ENCODE data around the gene PZP.
"Not testable (repeated sequence)": the region's sequence is repeated elsewhere in the genome, so short reads cannot be mapped to it uniquely, and the experiment has no call there.

DNA sequence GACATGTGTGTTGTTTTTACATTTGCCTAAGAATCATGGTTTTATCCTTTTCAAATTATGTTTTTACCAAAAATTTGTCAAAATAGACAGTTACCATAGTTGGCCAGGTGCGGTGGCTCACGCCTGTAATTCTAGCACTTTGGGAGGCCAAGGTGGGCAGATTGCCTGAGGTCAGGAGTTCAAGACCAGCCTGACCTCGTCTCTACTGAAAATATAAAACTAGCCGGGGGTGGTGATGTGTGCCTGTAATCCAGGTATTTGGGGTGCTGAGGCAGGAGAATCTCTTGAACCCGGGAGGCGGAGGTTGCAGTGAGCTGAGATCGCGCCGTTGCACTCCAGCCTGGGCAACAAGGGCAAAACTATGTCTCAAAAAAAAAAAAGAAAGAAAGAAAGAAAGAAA is 12.8 kb upstream of the PZP start:
- TF ChIP-seq, protein P1, sequence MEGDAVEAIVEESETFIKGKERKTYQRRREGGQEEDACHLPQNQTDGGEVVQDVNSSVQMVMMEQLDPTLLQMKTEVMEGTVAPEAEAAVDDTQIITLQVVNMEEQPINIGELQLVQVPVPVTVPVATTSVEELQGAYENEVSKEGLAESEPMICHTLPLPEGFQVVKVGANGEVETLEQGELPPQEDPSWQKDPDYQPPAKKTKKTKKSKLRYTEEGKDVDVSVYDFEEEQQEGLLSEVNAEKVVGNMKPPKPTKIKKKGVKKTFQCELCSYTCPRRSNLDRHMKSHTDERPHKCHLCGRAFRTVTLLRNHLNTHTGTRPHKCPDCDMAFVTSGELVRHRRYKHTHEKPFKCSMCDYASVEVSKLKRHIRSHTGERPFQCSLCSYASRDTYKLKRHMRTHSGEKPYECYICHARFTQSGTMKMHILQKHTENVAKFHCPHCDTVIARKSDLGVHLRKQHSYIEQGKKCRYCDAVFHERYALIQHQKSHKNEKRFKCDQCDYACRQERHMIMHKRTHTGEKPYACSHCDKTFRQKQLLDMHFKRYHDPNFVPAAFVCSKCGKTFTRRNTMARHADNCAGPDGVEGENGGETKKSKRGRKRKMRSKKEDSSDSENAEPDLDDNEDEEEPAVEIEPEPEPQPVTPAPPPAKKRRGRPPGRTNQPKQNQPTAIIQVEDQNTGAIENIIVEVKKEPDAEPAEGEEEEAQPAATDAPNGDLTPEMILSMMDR (optimal IDR thresholded peaks at IDR 0.05 in 1 of 3, IDR thresholded peaks at IDR 0.05 in 1 of 3, conservative IDR thresholded peaks at IDR 0.05 in 1 of 3; ENCODE audit: extremely low read depth in 1 of 3, insufficient read depth in 2 of 3, low read length in 3 of 3) = not testable (repeated sequence)
- not testable (repeated sequence) for TF ChIP-seq EZH2 (IDR thresholded peaks at IDR 0.05; ENCODE audit: low read length)
